ENCODE results near the gene SYT1.

Gene SYT1

DNA sequence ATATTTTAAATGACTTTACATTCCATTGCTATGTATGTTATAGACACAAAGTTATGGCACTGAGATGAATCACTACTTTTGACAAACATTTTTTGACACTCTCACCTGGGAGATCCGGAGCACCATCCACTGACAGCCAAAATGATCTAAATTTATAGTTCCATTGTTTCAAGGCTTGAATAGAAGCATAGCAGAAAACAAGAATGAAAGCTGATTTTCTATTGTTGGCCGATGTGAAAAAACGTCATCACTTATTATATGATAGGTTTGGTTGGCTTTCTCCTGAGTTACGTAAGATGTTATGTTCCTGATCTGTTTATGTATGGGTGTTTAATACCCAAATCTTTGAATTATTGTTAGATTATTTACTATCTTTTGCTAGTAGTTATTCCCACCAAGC is 520.0 kb downstream of the SYT1 start:
- CTCF ChIA-PET = interaction anchor here (0.5 to 0.8 kb wide), 4 partner anchors 19 to 1384 kb away, joined by 3 to 4 read pairs (median 4); no protein-coding TSS in a partner anchor

DNA sequence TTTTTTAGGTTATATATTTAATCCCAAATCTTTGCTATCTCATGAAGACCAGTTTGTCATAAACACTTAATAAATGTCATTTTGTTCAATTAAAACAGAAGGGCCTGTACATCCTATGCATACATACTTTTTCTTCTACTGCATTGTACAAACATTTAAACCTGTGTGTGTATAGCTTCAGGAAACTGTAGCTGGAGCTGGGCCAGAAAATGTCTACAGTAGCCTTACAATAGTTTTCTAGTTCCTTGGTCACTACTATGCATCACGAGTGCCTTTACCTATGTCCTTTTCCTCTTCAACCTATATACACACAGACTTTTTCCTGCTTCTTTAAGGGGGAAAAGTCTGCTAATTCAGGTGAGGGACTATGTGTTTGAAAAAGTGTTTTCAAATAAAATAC is 523.4 kb downstream of the SYT1 start:
- Histone ChIP-seq H3K4me3 (ENCODE audit: low read depth, low read length) (no peak overlapping the region), H3K27ac (ENCODE audit: extremely low read depth, low read depth, low read length) (no peak overlapping the region), H3K4me1 (ENCODE audit: control insufficient read depth, insufficient read depth, low read length) (no peaks in the 10 kb centered on the region), H3K36me3 (ENCODE audit: control insufficient read depth in 2 of 2, insufficient read depth in 1 of 2, low read length in 2 of 2) (no peaks in the 10 kb centered on the region), H3K9me3 (ENCODE audit: control insufficient read depth, insufficient read depth, low read depth, low read length) (no peaks in the 10 kb centered on the region)
- POLR2A ChIA-PET = no interaction called here
- CTCF ChIA-PET = no interaction called here
- TF ChIP-seq ZEB2 (tag by site-specific recombination; IDR thresholded peaks at IDR 0.05) = no peak
- TF ChIP-seq, protein P1, sequence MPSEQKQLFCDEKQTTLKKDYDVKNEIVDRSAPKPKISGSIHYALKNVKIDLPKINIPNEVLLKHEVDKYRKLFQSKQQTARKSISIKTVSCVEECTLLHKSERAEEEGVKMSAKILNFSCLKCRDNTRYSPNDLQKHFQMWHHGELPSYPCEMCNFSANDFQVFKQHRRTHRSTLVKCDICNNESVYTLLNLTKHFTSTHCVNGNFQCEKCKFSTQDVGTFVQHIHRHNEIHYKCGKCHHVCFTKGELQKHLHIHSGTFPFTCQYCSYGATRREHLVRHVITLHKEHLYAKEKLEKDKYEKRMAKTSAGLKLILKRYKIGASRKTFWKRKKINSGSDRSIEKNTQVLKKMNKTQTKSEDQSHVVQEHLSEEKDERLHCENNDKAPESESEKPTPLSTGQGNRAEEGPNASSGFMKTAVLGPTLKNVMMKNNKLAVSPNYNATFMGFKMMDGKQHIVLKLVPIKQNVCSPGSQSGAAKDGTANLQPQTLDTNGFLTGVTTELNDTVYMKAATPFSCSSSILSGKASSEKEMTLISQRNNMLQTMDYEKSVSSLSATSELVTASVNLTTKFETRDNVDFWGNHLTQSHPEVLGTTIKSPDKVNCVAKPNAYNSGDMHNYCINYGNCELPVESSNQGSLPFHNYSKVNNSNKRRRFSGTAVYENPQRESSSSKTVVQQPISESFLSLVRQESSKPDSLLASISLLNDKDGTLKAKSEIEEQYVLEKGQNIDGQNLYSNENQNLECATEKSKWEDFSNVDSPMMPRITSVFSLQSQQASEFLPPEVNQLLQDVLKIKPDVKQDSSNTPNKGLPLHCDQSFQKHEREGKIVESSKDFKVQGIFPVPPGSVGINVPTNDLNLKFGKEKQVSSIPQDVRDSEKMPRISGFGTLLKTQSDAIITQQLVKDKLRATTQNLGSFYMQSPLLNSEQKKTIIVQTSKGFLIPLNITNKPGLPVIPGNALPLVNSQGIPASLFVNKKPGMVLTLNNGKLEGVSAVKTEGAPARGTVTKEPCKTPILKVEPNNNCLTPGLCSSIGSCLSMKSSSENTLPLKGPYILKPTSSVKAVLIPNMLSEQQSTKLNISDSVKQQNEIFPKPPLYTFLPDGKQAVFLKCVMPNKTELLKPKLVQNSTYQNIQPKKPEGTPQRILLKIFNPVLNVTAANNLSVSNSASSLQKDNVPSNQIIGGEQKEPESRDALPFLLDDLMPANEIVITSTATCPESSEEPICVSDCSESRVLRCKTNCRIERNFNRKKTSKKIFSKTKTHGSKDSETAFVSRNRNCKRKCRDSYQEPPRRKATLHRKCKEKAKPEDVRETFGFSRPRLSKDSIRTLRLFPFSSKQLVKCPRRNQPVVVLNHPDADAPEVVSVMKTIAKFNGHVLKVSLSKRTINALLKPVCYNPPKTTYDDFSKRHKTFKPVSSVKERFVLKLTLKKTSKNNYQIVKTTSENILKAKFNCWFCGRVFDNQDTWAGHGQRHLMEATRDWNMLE (tag by site-specific recombination; conservative IDR thresholded peaks at IDR 0.05; ENCODE audit: low read depth) = no peak
- TF ChIP-seq ZNF558 (tag by site-specific recombination; IDR thresholded peaks at IDR 0.05) = no peak
- TF ChIP-seq ZNF140 (tag by site-specific recombination; IDR thresholded peaks at IDR 0.05) = no peak
- no peak for TF ChIP-seq ZNF23 (tag by site-specific recombination; IDR thresholded peaks at IDR 0.05; ENCODE audit: borderline replicate concordance)
- TF ChIP-seq ZNF670 (tag by site-specific recombination; IDR thresholded peaks at IDR 0.05; ENCODE audit: low read depth) = no peak
- TF ChIP-seq ZFP41 (tag by site-specific recombination; IDR thresholded peaks at IDR 0.05; ENCODE audit: borderline replicate concordance) = no peak

More for the DNA sequence above, 520.0 kb downstream of the SYT1 start:
- Histone ChIP-seq H3K4me1 (ENCODE audit: control insufficient read depth, insufficient read depth, low read length) (no peaks in the 10 kb centered on the region), H3K4me3 (ENCODE audit: low read depth, low read length) (no peak overlapping the region), H3K27ac (ENCODE audit: extremely low read depth, low read depth, low read length) (no peak overlapping the region), H3K9me3 (ENCODE audit: control insufficient read depth, insufficient read depth, low read depth, low read length) (no peaks in the 10 kb centered on the region), H3K36me3 (ENCODE audit: control insufficient read depth in 2 of 2, insufficient read depth in 1 of 2, low read length in 2 of 2) (no peaks in the 10 kb centered on the region)
- TF ChIP-seq BCL11A (tag by site-specific recombination; IDR thresholded peaks at IDR 0.05; ENCODE audit: low read depth) (no peak), ZNF521 (tag by site-specific recombination; IDR thresholded peaks at IDR 0.05) (no peak), ZNF18 (tag by site-specific recombination; IDR thresholded peaks at IDR 0.05) (no peak), ZNF621 (tag by site-specific recombination; IDR thresholded peaks at IDR 0.05) (no peak), ZNF560 (tag by site-specific recombination; IDR thresholded peaks at IDR 0.05; ENCODE audit: borderline replicate concordance) (no peak), ZNF561 (tag by site-specific recombination; IDR thresholded peaks at IDR 0.05; ENCODE audit: borderline replicate concordance) (no peak), ZBTB48 (tag by site-specific recombination; IDR thresholded peaks at IDR 0.05) (no peak), ZNF664 (tag by site-specific recombination; IDR thresholded peaks at IDR 0.05) (no peak), ZNF221 (tag by site-specific recombination; IDR thresholded peaks at IDR 0.05; ENCODE audit: borderline replicate concordance) (no peak), ZNF571 (tag by site-specific recombination; IDR thresholded peaks at IDR 0.05) (no peak), ZSCAN23 (tag by site-specific recombination; IDR thresholded peaks at IDR 0.05) (no peak), SP7 (tag by site-specific recombination; IDR thresholded peaks at IDR 0.05) (no peak), ZNF174 (tag by site-specific recombination; IDR thresholded peaks at IDR 0.05) (no peak), ZNF37A (tag by site-specific recombination; IDR thresholded peaks at IDR 0.05) (no peak), ZNF501 (tag by site-specific recombination; IDR thresholded peaks at IDR 0.05) (no peak), KLF10 (tag by site-specific recombination; IDR thresholded peaks at IDR 0.05) (no peak)
- TF ChIP-seq, protein P2, sequence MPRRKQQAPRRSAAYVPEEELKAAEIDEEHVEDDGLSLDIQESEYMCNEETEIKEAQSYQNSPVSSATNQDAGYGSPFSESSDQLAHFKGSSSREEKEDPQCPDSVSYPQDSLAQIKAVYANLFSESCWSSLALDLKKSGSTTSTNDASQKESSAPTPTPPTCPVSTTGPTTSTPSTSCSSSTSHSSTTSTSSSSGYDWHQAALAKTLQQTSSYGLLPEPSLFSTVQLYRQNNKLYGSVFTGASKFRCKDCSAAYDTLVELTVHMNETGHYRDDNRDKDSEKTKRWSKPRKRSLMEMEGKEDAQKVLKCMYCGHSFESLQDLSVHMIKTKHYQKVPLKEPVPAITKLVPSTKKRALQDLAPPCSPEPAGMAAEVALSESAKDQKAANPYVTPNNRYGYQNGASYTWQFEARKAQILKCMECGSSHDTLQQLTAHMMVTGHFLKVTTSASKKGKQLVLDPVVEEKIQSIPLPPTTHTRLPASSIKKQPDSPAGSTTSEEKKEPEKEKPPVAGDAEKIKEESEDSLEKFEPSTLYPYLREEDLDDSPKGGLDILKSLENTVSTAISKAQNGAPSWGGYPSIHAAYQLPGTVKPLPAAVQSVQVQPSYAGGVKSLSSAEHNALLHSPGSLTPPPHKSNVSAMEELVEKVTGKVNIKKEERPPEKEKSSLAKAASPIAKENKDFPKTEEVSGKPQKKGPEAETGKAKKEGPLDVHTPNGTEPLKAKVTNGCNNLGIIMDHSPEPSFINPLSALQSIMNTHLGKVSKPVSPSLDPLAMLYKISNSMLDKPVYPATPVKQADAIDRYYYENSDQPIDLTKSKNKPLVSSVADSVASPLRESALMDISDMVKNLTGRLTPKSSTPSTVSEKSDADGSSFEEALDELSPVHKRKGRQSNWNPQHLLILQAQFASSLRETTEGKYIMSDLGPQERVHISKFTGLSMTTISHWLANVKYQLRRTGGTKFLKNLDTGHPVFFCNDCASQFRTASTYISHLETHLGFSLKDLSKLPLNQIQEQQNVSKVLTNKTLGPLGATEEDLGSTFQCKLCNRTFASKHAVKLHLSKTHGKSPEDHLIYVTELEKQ (tag by site-specific recombination; IDR thresholded peaks at IDR 0.05; ENCODE audit: borderline replicate concordance) = no peak
- TF ChIP-seq, protein P3, sequence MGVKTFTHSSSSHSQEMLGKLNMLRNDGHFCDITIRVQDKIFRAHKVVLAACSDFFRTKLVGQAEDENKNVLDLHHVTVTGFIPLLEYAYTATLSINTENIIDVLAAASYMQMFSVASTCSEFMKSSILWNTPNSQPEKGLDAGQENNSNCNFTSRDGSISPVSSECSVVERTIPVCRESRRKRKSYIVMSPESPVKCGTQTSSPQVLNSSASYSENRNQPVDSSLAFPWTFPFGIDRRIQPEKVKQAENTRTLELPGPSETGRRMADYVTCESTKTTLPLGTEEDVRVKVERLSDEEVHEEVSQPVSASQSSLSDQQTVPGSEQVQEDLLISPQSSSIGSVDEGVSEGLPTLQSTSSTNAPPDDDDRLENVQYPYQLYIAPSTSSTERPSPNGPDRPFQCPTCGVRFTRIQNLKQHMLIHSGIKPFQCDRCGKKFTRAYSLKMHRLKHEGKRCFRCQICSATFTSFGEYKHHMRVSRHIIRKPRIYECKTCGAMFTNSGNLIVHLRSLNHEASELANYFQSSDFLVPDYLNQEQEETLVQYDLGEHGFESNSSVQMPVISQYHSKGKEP (tag by site-specific recombination; IDR thresholded peaks at IDR 0.05) = no peak
- TF ChIP-seq, protein P4, sequence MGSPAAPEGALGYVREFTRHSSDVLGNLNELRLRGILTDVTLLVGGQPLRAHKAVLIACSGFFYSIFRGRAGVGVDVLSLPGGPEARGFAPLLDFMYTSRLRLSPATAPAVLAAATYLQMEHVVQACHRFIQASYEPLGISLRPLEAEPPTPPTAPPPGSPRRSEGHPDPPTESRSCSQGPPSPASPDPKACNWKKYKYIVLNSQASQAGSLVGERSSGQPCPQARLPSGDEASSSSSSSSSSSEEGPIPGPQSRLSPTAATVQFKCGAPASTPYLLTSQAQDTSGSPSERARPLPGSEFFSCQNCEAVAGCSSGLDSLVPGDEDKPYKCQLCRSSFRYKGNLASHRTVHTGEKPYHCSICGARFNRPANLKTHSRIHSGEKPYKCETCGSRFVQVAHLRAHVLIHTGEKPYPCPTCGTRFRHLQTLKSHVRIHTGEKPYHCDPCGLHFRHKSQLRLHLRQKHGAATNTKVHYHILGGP (tag by site-specific recombination; IDR thresholded peaks at IDR 0.05) = no peak
- POLR2A ChIA-PET = no interaction called here

All from HEK293 (cell line).